GM18520 (cell line): ENCODE measurements around the gene ARFIP1.
"Not testable (repeated sequence)": the region's sequence is repeated elsewhere in the genome, so short reads cannot be mapped to it uniquely, and the experiment has no call there.

Experiments used
- ATAC-seq: cut with Tn5 transposase; IDR thresholded peaks from one replicate; pipeline ENCODE4 v1.9.1; 2021; ENCODE audit not compliant: unreplicated experiment

Gene ARFIP1

GRCh38 chr4:152894673-152895072, 114.9 kb downstream of the ARFIP1 start:
- ATAC-seq = no peak

- no peak for ATAC-seq
Measured at GRCh38 chr4:152896811-152897210, 117.1 kb downstream of the ARFIP1 start.

GRCh38 chr4:152898133-152898532, 118.4 kb downstream of the ARFIP1 start:
- ATAC-seq = not testable (repeated sequence)

GRCh38 chr4:152898606-152899005, 118.9 kb downstream of the ARFIP1 start:
- ATAC-seq = no peak

GRCh38 chr4:152900395-152900794, 120.6 kb downstream of the ARFIP1 start:
- ATAC-seq = no peak

GRCh38 chr4:152901205-152901604, 121.5 kb downstream of the ARFIP1 start:
- no peak for ATAC-seq

GRCh38 chr4:152903658-152904057, 123.9 kb downstream of the ARFIP1 start:
- ATAC-seq = no peak

- ATAC-seq = no peak
Measured at GRCh38 chr4:152909901-152910300, 130.1 kb downstream of the ARFIP1 start.

- ATAC-seq = no peak
Measured at GRCh38 chr4:152910521-152910920, 130.8 kb downstream of the ARFIP1 start.

- no peak for ATAC-seq
Measured at GRCh38 chr4:152917543-152918395, 138.0 kb downstream of the ARFIP1 start.

- ATAC-seq = no peak
Measured at GRCh38 chr4:152919826-152920225, 140.1 kb downstream of the ARFIP1 start.

GRCh38 chr4:152920768-152921167, 141.0 kb downstream of the ARFIP1 start:
- ATAC-seq = no peak

- ATAC-seq = no peak
Measured at GRCh38 chr4:152921284-152921683, 141.5 kb downstream of the ARFIP1 start.

- no peak for ATAC-seq
Measured at GRCh38 chr4:152925851-152926250, 146.1 kb downstream of the ARFIP1 start.

GRCh38 chr4:152926959-152927358, 147.2 kb downstream of the ARFIP1 start:
- no peak for ATAC-seq

GRCh38 chr4:152927737-152928136, 148.0 kb downstream of the ARFIP1 start:
- no peak for ATAC-seq

- ATAC-seq = no peak
Measured at GRCh38 chr4:152928286-152928685, 148.5 kb downstream of the ARFIP1 start.

GRCh38 chr4:152929888-152930287, 150.1 kb downstream of the ARFIP1 start:
- no peak for ATAC-seq

GRCh38 chr4:152935143-152935542, 155.4 kb downstream of the ARFIP1 start:
- ATAC-seq = no peak

- ATAC-seq = no peak
Measured at GRCh38 chr4:152935631-152936445, 156.1 kb downstream of the ARFIP1 start, which contains the start of gene FHDC1. Gene FHDC1 (plus strand): TSS chr4:152936323. CDS start chr4:152943058, 6,735 bp downstream.

GRCh38 chr4:152936446-152937335, 156.9 kb downstream of the ARFIP1 start:
- ATAC-seq = no peak
